Activated T-helper 1 cell treated with anti-CD3 and anti-CD28 coated beads, Interleukin-12 subunit alpha, Interleukin-12 subunit beta, Interleukin-2, Interleukin-4 antibody, amounts not matched to agents 30 ng/mL and 10 ng/mL and 1 ng/mL, durations not matched to agents 14 hours and 24 hours and 36 hours (primary cell): ENCODE data around the gene STEAP2. TPM values are rescaled to one million over a fixed set of nuclear protein-coding genes. Genes with fewer than 3 reads are reported as not detected.

Experiments
- DNase-seq: peaks from one replicate; pipeline ENCODE4 v3.0.0; 2021; ENCODE audit warnings: low spot score
- H3K27ac Mint-ChIP-seq: one replicate; pipeline ENCODE4 v1.8.0; 2021; ENCODE audit warnings: mild to moderate bottlenecking, mixed read lengths
- H3K27me3 Mint-ChIP-seq: one replicate; pipeline ENCODE4 v1.8.0; 2022; ENCODE audit warnings: mild to moderate bottlenecking, moderate library complexity, mixed read lengths; ENCODE audit not compliant: insufficient read depth
- H3K36me3 Mint-ChIP-seq: one replicate; pipeline ENCODE4 v1.8.0; 2021; ENCODE audit warnings: low read depth, mixed read lengths
- H3K4me1 Mint-ChIP-seq: one replicate; pipeline ENCODE4 v1.8.0; 2021; ENCODE audit warnings: low read depth, mixed read lengths
- H3K4me3 Mint-ChIP-seq: one replicate; pipeline ENCODE4 v1.8.0; 2021; ENCODE audit warnings: mild to moderate bottlenecking, moderate library complexity, mixed read lengths
- H3K9me3 Mint-ChIP-seq: one replicate; pipeline ENCODE4 v1.8.0; 2021; ENCODE audit warnings: mixed read lengths
- intact Hi-C: fragments of 100-400 bp; cut with micrococcal nuclease; formaldehyde crosslinking; loops from one replicate; pipeline ENCODE4 v1.15.1; 2024
- total RNA-seq: library from RNA; stranded (reverse); gene quantifications from 2 replicates; pipeline ENCODE4 v1.2.3, GENCODE V29; 2022

Gene STEAP2
- total RNA-seq, 1 donor from 2014 or later = not detected

DNA sequence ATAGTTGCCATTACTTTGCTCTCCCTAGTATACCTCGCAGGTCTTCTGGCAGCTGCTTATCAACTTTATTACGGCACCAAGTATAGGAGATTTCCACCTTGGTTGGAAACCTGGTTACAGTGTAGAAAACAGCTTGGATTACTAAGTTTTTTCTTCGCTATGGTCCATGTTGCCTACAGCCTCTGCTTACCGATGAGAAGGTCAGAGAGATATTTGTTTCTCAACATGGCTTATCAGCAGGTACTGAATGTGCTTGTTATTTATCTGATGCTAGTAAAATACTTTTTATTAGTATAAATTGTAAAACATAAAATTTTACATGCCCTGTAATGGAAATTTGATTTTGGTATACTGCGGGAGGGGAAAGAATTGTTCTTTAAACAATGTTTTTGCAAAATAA lies 15.7 kb downstream of the STEAP2 start:
- H3K36me3 Mint-ChIP-seq = no peaks in the 10 kb centered on the region
- no peak for DNase-seq
- intact Hi-C loops = no loop called here
- H3K27me3 Mint-ChIP-seq = peaks cover 18% of the 10 kb centered on the region
- no peaks in the 10 kb centered on the region for H3K9me3 Mint-ChIP-seq
- no peak overlapping the region for H3K27ac Mint-ChIP-seq
- H3K4me1 Mint-ChIP-seq = no peaks in the 10 kb centered on the region
- H3K4me3 Mint-ChIP-seq = no peak overlapping the region

DNA sequence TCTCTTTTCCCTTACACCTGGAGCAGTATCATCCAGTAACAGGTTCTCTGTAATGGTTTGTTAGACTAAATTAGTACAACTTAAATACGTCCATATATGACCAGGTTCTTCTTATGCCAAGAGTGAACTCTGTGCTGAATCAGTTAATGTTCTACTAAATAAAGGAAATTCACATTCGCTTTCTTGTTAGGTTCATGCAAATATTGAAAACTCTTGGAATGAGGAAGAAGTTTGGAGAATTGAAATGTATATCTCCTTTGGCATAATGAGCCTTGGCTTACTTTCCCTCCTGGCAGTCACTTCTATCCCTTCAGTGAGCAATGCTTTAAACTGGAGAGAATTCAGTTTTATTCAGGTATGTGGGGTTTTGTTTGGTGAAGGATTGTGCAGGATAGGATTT lies 18.1 kb downstream of the STEAP2 start:
- DNase-seq = no peak
- Mint-ChIP-seq H3K9me3 (no peaks in the 10 kb centered on the region), H3K27ac (no peak overlapping the region), H3K36me3 (no peaks in the 10 kb centered on the region), H3K27me3 (peaks cover 18% of the 10 kb centered on the region), H3K4me3 (no peak overlapping the region), H3K4me1 (no peaks in the 10 kb centered on the region)
- intact Hi-C loops = no loop called here

DNA sequence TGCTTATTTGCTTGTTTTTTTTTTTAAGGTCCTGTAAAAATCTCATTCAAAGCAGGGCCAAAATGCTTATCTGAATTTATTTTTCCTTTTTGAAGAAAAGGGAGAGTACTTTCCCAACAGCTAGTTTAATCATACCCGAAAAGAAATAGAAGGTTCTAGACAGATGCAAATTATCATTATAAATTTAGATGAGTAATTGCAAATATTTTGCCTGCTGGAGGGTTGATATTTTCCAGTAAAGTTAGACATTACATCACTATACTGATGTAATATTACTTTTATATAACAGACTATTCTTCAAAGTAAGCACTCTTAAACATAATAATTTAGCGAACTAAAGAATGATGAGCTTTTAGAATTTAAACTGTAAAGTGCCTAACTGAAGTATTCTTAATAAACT lies 19.3 kb downstream of the STEAP2 start:
- H3K4me1 Mint-ChIP-seq = no peaks in the 10 kb centered on the region
- no peak overlapping the region for H3K4me3 Mint-ChIP-seq
- H3K27ac Mint-ChIP-seq = no peak overlapping the region
- no peaks in the 10 kb centered on the region for H3K36me3 Mint-ChIP-seq
- intact Hi-C loops = no loop called here
- DNase-seq = no peak
- H3K9me3 Mint-ChIP-seq = no peaks in the 10 kb centered on the region
- H3K27me3 Mint-ChIP-seq = peaks cover 15% of the 10 kb centered on the region

DNA sequence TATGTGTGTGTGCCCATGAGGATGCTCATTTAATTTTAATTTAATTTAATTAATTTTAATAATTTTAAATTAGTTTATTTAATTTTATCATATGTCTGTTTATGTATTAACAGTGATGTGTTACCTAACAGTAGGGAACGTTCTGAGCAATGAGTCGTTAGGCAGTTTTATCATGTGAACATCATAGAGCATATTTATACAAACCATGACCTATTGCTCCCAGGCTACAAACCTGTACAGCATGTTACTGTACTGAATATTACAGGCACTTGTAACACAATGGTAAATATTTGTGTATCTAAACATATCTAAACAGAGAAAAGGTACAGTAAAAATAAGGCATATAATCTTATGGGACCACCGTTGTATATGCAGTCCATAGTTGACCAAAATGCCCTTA lies 19.8 kb downstream of the STEAP2 start:
- intact Hi-C loops = no loop called here
- no peaks in the 10 kb centered on the region for H3K36me3 Mint-ChIP-seq

DNA sequence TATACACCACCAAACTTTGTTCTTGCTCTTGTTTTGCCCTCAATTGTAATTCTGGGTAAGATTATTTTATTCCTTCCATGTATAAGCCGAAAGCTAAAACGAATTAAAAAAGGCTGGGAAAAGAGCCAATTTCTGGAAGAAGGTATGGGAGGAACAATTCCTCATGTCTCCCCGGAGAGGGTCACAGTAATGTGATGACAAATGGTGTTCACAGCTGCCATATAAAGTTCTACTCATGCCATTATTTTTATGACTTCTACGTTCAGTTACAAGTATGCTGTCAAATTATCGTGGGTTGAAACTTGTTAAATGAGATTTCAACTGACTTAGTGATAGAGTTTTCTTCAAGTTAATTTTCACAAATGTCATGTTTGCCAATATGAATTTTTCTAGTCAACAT lies 20.9 kb downstream of the STEAP2 start:
- intact Hi-C loops = no loop called here
- peaks cover 14% of the 10 kb centered on the region for H3K27me3 Mint-ChIP-seq

More for the DNA sequence above, 19.8 kb downstream of the STEAP2 start:
- H3K4me3 Mint-ChIP-seq = no peak overlapping the region
- H3K27me3 Mint-ChIP-seq = peaks cover 15% of the 10 kb centered on the region
- no peak for DNase-seq
- no peak overlapping the region for H3K27ac Mint-ChIP-seq
- no peaks in the 10 kb centered on the region for H3K9me3 Mint-ChIP-seq
- H3K4me1 Mint-ChIP-seq = no peaks in the 10 kb centered on the region

DNA sequence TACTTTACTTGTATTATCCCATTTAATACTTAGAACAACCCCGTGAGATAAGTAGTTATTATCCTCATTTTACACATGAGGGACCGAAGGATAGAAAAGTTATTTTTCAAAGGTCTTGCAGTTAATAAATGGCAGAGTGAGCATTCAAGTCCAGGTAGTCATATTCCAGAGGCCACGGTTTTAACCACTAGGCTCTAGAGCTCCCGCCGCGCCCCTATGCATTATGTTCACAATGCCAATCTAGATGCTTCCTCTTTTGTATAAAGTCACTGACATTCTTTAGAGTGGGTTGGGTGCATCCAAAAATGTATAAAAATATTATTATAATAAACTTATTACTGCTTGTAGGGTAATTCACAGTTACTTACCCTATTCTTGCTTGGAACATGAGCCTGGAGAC lies 22.0 kb downstream of the STEAP2 start:
- H3K9me3 Mint-ChIP-seq = no peaks in the 10 kb centered on the region
- peaks cover 14% of the 10 kb centered on the region for H3K27me3 Mint-ChIP-seq
- no peak overlapping the region for H3K4me3 Mint-ChIP-seq
- H3K27ac Mint-ChIP-seq = no peak overlapping the region
- no peak for DNase-seq
- intact Hi-C loops = no loop called here
- H3K4me1 Mint-ChIP-seq = no peaks in the 10 kb centered on the region
- H3K36me3 Mint-ChIP-seq = no peaks in the 10 kb centered on the region

More for the DNA sequence above, 20.9 kb downstream of the STEAP2 start:
- Mint-ChIP-seq H3K9me3 (no peaks in the 10 kb centered on the region), H3K4me3 (no peak overlapping the region), H3K27ac (no peak overlapping the region), H3K4me1 (no peaks in the 10 kb centered on the region), H3K36me3 (no peaks in the 10 kb centered on the region)
- no peak for DNase-seq

DNA sequence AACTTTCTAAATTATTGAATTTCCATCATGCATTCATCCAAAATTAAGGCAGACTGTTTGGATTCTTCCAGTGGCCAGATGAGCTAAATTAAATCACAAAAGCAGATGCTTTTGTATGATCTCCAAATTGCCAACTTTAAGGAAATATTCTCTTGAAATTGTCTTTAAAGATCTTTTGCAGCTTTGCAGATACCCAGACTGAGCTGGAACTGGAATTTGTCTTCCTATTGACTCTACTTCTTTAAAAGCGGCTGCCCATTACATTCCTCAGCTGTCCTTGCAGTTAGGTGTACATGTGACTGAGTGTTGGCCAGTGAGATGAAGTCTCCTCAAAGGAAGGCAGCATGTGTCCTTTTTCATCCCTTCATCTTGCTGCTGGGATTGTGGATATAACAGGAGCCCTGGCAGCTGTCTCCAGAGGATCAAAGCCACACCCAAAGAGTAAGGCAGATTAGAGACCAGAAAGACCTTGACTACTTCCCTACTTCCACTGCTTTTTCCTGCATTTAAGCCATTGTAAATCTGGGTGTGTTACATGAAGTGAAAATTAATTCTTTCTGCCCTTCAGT lies 25.3 kb downstream of the STEAP2 start:
- peaks cover 8% of the 10 kb centered on the region for H3K27me3 Mint-ChIP-seq
- no peaks in the 10 kb centered on the region for H3K4me1 Mint-ChIP-seq
- no peaks in the 10 kb centered on the region for H3K9me3 Mint-ChIP-seq
- intact Hi-C loops = no loop called here
- DNase-seq = no peak
- no peak overlapping the region for H3K27ac Mint-ChIP-seq
- no peak overlapping the region for H3K4me3 Mint-ChIP-seq
- no peaks in the 10 kb centered on the region for H3K36me3 Mint-ChIP-seq

DNA sequence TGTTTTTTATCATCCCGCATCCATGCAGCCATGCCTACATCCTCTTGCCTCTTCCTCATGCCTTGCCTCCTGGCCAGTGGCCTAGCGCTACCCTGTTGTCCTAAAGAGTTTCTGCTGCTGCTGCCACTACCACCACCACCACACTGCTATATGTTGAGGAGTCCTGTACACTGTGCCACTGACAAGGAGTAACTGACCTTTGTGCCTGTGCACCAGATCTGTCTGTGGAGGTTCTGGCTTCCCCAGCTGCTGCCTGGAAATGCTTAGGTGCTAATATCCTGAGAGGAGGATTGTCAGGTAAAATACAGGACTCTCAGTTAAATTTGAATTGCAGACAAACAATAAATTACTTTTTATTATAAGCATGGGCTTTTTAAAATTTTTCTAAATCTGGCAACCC lies 26.5 kb downstream of the STEAP2 start:
- Mint-ChIP-seq H3K27me3 (peaks cover 8% of the 10 kb centered on the region), H3K4me1 (no peaks in the 10 kb centered on the region), H3K9me3 (no peaks in the 10 kb centered on the region), H3K27ac (no peak overlapping the region), H3K4me3 (no peak overlapping the region), H3K36me3 (no peaks in the 10 kb centered on the region)
- no peak for DNase-seq
- intact Hi-C loops = no loop called here

DNA sequence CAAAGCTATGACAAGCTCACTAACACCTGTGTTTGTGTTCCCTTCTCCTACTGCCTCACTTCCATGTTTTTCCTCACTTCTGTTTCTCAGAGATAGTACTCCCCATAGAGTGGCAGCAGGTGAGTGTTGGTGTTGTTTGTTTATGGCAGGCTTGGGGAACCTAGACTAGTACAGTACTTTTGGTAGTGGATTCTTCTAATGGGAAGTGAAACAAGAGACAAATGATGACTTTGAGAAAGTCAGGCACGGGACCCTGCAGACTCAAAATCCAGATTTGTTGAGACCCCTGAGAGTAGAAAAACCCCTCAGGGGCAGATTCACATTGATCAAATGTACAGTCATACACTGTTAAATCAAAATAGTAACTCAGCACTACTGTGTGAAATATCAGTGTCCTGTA lies 27.0 kb downstream of the STEAP2 start:
- H3K4me3 Mint-ChIP-seq = no peak overlapping the region
- no peaks in the 10 kb centered on the region for H3K36me3 Mint-ChIP-seq
- H3K4me1 Mint-ChIP-seq = no peaks in the 10 kb centered on the region
- H3K27ac Mint-ChIP-seq = no peak overlapping the region
- peaks cover 8% of the 10 kb centered on the region for H3K27me3 Mint-ChIP-seq
- H3K9me3 Mint-ChIP-seq = no peaks in the 10 kb centered on the region
- intact Hi-C loops = no loop called here
- DNase-seq = no peak

DNA sequence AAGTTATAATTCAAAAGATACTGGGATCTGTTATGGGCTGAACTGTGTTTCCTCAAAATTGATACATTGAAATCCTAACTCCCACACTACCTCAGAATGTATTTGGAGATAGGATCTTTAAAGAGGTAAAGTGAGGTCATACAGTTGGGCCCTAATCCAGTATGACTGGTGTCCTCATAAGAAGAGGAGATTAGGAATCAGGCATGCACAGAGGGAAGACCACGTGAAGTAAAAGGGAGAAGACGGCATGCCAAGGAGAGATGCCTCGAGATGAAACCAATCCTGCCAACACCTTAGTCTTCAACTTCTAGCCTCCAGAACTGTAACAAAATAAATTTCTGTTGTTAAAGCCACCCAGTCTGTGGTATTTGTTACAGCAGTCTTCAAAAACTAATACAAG lies 27.5 kb downstream of the STEAP2 start:
- peaks cover 5% of the 10 kb centered on the region for H3K27me3 Mint-ChIP-seq
- no peaks in the 10 kb centered on the region for H3K36me3 Mint-ChIP-seq
- H3K27ac Mint-ChIP-seq = no peak overlapping the region
- no peak overlapping the region for H3K4me3 Mint-ChIP-seq
- DNase-seq = no peak
- H3K9me3 Mint-ChIP-seq = no peaks in the 10 kb centered on the region
- peaks cover under 1% of the 10 kb centered on the region for H3K4me1 Mint-ChIP-seq
- intact Hi-C loops = no loop called here

DNA sequence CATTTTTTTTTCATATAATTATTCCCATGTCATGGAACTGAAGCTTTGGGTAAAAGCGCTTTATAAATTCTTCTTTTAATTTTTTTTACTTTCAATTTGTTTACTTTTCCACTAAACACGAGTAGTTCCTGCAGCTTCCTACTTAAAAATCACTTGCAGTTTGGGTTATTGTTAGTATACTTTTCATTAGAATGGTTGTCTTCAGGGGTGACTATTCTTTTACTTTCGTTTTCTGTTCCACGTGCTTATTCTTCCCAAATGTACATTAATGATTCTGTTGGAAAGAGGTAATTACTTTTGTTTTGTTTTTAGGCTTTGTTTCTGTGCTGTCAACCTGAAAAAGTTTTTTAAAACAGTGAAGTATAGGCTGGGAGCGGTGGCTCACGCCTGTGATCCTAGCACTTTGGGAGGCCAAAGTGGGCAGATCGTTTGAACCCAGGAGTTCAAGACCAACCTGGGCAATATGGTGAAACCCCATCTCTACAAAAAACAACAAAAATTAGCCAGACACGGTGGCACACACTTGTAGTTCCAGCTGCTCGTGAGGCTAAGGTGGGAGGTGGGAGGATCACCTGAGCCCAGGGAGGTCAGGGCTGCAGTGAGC lies 28.2 kb downstream of the STEAP2 start:
- intact Hi-C loops = no loop called here
- Mint-ChIP-seq H3K27ac (no peak overlapping the region), H3K9me3 (no peaks in the 10 kb centered on the region), H3K4me1 (peaks cover 7% of the 10 kb centered on the region), H3K27me3 (peaks cover 4% of the 10 kb centered on the region), H3K4me3 (peak overlapping the region; percentile 3), H3K36me3 (no peaks in the 10 kb centered on the region)
- DNase-seq = no peak

DNA sequence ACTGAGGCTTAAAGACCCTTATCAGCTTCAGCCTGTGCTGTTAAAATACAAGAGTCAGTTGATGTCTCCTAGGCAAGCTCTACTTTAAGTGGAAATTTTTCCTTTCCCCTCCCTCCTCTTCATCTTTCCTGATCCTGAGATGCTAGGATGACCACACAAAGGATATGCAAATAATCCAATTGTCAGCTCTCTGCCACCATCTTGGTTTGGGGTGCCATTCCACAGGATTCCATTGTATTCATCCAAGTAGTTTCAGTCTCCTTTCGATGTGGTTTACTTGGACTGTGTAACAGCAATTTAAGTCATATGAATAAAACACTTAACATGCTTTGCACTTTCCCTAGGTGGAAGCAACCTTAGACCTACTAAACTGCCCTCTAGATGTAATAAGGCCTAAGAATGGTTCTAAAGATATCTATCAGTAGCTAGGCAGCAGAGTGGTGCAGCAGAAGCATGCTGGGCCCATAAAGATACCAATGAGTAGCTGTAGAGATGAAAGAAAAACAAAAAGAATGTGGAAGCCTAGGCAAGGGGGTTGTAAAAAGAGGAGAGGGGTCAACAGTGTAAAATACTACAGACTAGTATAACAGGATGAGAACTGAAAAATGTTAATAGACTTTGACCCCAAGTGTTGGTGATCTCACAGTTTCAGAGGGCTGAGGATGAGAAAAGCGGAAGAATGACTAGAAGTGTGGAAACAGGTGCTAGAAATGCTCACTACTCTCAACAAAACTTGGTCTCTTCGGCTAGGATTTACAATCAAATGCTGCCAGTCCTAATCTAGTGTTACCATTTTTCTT lies 31.0 kb downstream of the STEAP2 start:
- intact Hi-C loops = no loop called here
- Mint-ChIP-seq H3K4me3 (no peak overlapping the region), H3K4me1 (peaks cover 21% of the 10 kb centered on the region), H3K27ac (no peak overlapping the region), H3K9me3 (no peaks in the 10 kb centered on the region), H3K36me3 (no peaks in the 10 kb centered on the region), H3K27me3 (peaks cover 20% of the 10 kb centered on the region)
- no peak for DNase-seq

DNA sequence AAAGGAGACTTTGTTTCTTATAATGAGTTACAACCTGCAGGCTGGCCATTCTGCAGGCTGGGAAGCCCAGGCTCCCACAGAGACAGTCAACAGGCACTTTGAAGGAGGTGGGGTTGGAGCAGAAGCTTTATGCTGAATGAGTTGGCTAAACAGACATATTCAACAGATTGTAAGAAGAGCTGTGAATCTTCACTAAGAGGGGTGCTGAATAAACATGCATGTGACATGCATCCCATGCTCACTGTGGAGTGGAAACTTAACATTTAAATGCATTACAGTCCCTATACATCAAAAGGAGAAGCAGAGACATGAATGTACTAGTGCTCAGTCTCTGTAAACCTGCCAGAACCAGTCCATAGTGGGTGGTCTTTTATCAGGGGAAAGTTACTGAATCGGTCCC lies 32.0 kb downstream of the STEAP2 start:
- H3K9me3 Mint-ChIP-seq = no peaks in the 10 kb centered on the region
- intact Hi-C loops = no loop called here
- H3K36me3 Mint-ChIP-seq = no peaks in the 10 kb centered on the region
- no peak overlapping the region for H3K27ac Mint-ChIP-seq
- peak overlapping the region; percentile 15 for H3K4me3 Mint-ChIP-seq
- peaks cover 21% of the 10 kb centered on the region for H3K4me1 Mint-ChIP-seq
- no peak for DNase-seq
- peaks cover 20% of the 10 kb centered on the region for H3K27me3 Mint-ChIP-seq
